Epithelial cell of proximal tubule (primary cell): Measurements from ENCODE around the gene SACM1L. TPM values are rescaled to one million over a fixed set of nuclear protein-coding genes. Genes with fewer than 3 reads are reported as not detected.
A peak's percentile ranks its signal among the peaks of the same experiment; 100 is the strongest.

Source experiments
- DNase-seq: peaks from one replicate; pipeline ENCODE4 v3.0.0-alpha.2; 2011; ENCODE audit warnings: low read depth
- H3K4me3 ChIP-seq: 2 replicates; pipeline ENCODE4 v1.5.1; 2011; ENCODE audit warnings: low read depth, mild to moderate bottlenecking, low read length
- total RNA-seq: library from RNA; depleted of rRNA; stranded (reverse); fragments of >200 nt; gene quantifications from 2 replicates; pipeline ENCODE4 v1.2.3, GENCODE V29; 2015
- TF ChIP-seq, protein P1 (sequence below): conservative IDR thresholded peaks from 2 replicates; pipeline ENCODE4 v1.5.1; 2012; ENCODE audit warnings: low read depth, mild to moderate bottlenecking, low read length

The SACM1L gene
- total RNA-seq, 1 donor from 2014 or later = 15.2 TPM

DNA sequence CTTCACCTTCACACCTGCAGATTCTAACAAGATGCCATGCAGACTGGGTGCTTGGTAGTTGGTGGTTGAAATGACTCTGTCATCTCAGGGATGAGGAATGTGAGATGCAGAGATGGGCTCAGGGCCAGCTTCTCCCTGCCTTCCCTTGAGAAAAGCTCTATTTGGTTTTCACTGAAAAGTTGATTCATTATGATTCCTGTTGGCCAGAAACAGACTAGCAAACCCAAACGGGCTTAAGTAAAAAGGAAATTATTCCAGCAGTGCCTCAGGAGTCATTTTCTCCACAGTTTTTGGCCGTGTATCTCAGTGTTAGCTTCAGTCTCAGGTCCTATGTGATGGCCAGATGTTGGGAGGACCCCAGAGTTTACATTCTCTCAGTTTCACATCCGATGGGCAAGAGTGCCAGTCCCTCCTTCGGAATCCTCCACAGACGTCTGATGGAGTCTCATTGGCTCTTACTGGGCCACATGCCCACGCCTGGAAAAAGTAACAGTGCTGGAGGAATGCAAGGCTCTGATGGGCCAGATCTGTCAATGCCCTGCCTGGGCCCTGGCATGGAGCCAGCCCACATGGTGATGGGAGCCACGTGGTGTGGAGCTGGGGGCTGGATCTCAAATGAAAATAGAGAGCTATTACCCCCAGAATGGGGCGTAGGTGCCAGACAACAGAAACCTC, 22.3 kb upstream of the SACM1L start:
- DNase-seq = no peak
- TF ChIP-seq, protein P1, sequence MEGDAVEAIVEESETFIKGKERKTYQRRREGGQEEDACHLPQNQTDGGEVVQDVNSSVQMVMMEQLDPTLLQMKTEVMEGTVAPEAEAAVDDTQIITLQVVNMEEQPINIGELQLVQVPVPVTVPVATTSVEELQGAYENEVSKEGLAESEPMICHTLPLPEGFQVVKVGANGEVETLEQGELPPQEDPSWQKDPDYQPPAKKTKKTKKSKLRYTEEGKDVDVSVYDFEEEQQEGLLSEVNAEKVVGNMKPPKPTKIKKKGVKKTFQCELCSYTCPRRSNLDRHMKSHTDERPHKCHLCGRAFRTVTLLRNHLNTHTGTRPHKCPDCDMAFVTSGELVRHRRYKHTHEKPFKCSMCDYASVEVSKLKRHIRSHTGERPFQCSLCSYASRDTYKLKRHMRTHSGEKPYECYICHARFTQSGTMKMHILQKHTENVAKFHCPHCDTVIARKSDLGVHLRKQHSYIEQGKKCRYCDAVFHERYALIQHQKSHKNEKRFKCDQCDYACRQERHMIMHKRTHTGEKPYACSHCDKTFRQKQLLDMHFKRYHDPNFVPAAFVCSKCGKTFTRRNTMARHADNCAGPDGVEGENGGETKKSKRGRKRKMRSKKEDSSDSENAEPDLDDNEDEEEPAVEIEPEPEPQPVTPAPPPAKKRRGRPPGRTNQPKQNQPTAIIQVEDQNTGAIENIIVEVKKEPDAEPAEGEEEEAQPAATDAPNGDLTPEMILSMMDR = no peak
- H3K4me3 ChIP-seq = no peak overlapping the region

DNA sequence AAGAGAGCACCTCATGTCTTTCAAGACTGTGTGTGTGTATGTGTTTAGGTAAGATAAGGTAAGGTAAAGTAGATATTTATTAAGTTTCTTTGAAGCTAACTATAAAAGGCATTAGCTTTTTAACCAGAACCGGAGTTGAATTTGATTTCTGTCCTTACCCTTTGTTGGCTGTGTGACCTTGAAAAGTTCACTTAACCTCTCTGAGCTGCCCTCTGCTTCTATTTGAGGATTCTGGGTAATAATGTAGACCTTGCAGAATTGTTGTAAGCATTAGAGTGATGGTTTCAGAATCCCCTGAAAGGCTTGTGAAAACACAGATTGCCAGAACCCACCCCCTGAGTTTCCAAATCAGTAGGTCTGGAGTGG, 21.6 kb upstream of the SACM1L start:
- DNase-seq = no peak
- TF ChIP-seq, protein P1 = no peak
- no peak overlapping the region for H3K4me3 ChIP-seq

GRCh38 chr3:45670436-45670835, 18.8 kb upstream of the SACM1L start:
- no peak overlapping the region for H3K4me3 ChIP-seq
- DNase-seq = no peak
- TF ChIP-seq, protein P1 = no peak

GRCh38 chr3:45670991-45671390, 18.2 kb upstream of the SACM1L start:
- H3K4me3 ChIP-seq = no peak overlapping the region
- TF ChIP-seq, protein P1 = no peak
- no peak for DNase-seq

DNA sequence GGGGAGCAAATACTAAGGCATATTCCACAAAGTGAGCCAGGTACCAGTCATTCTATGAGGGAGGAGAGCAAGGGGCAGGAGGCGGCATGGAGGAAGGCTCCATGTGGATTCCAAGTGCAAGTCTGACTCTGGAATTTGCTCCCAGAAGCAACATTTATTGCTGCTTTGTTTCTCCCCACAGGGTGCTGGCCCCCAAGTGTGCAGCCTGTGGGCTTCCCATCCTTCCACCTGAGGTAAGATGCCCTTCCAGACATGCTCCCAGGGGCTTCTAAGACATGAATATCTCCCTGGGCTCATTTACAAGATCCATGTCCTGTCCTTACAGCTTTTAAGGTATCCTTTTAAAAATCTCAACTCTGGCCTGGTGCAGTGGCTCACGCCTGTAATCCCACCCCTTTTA, 15.9 kb upstream of the SACM1L start:
- H3K4me3 ChIP-seq = no peak overlapping the region
- TF ChIP-seq, protein P1 = no peak
- no peak for DNase-seq

DNA sequence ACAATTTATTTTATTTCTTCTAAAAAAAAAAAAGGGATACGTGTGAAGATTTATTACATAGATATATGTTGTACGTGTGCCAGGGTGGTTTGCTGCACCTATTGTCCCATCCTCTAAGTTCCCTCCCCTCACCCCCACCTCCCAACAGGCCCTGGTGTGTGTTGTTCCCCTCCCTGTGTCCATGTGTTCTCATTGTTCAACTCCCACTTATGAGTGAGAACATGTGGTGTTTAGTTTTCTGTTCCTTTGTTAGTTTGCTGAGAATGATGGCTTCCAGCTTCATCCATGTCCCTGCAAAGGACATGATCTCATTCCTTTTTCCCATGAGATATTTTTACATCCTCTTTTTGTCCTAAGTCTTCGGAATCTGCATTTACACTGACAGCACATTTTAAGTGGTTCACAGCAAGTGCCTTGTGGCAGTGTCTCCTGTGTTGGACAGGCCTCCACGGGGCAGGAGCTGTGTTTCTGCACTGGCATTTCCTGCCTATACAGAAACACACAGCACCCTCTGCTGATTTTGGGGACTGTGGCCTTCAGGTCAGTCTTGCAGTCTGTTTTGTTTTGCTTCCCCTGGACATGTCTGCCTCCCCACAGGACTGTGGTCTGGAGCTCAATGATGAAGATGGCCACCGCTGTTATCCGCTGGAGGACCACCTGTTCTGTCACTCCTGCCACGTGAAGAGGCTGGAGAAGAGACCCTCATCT, 12.7 kb upstream of the SACM1L start:
- DNase-seq = no peak
- TF ChIP-seq, protein P1 = no peak
- H3K4me3 ChIP-seq = no peak overlapping the region

DNA sequence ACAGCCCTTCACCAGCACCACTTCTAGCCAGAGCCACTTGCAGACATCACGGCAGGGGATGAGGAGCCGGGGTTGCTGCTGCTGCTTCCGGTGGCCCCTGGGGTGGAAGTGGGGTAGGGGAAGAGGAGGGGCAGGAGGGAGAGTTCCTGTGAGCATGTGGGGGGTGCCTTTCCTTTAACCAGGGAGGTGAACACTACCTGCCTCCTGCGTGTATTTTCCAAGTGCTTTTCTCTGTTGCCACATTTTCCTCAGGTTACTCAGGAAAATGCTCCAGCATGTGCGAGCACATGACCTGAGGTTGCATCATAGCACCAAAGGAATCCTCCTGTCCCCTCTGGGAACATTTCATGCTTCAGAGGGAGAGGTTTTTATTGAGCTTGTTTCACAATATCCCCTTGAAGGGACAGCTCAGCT, 12.2 kb upstream of the SACM1L start:
- TF ChIP-seq, protein P1 = no peak
- H3K4me3 ChIP-seq = no peak overlapping the region
- DNase-seq = peak; percentile 89
